ENCODE measurements around the gene MYLK3. TPM values are rescaled to one million over a fixed set of nuclear protein-coding genes. Genes with fewer than 3 reads are reported as not detected.

MYLK3 gene
- total RNA-seq, 1 experiment from 2014 or later: not detected

DNA sequence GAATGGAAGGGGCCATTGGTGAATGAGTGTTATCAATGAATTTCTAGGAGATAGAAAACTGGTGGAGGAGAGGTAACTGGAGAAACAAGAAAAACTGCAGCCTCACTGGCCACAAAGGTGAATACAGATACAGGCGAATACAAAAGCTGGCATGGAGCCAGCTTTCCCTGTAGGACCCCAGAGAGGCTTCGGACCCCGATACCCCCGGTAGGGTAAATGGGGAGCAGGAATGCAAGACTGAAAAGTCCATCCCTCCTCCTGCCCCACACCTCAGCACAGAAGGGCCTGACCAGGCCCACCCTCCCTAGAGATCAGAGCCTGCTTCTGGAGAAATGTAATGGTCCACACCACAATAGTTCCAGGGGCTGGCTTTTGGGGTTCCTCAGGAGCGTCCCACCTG lies 4.9 kb upstream of the MYLK3 start:
- ChIA-PET CTCF (interaction anchor here (0.6 kb wide), 1 partner anchor 48 kb away, joined by 4 read pairs; no protein-coding TSS in a partner anchor), POLR2A (no interaction called here)

DNA sequence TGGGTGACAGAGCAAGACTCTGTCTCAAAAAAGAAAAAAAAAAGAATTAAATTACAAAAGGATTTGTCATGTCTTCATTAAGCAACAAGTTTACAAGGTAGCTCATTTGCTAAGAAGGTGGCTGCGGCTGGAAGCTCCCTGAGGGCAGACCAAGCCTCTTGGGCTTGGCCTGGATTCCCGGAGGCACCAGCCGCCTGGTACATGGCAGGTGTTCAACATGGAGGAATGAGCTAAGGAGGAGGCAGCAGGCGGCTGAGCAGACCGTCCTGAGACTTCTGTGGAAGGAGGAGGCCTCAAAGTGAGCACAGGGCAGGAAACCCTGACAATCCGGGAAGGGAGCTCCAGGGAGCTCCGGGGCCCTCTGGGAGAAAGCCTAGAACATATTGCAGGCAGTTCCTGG lies 3.2 kb upstream of the MYLK3 start:
- intact Hi-C loops (cut with micrococcal nuclease): no loop called here
- POLR2A ChIA-PET: interaction anchor here (0.5 to 0.7 kb wide), 2 partner anchors 51 to 176 kb away, joined by 3 read pairs; no protein-coding TSS in a partner anchor
- no peak overlapping the region for H3K27ac Mint-ChIP-seq (ENCODE audit: low read depth, unreplicated experiment)

More for the DNA sequence above, 4.9 kb upstream of the MYLK3 start:
- H3K27ac Mint-ChIP-seq (ENCODE audit: low read depth, unreplicated experiment): no peak overlapping the region
- no peak for DNase-seq (ENCODE audit: unreplicated experiment)
- BruUV-seq (replicated peaks): no TSS peak
- peaks cover 4% of the 10 kb centered on the region for H3K27me3 Mint-ChIP-seq (ENCODE audit: insufficient read depth, unreplicated experiment)
- H3K4me1 Mint-ChIP-seq (ENCODE audit: insufficient read depth, unreplicated experiment): no peaks in the 10 kb centered on the region
- intact Hi-C loops (cut with micrococcal nuclease): no loop called here
- no peaks in the 10 kb centered on the region for H3K9me3 Mint-ChIP-seq (ENCODE audit: unreplicated experiment)
- no peaks in the 10 kb centered on the region for H3K36me3 Mint-ChIP-seq (ENCODE audit: insufficient read depth, unreplicated experiment)
- no peak overlapping the region for H3K4me3 Mint-ChIP-seq (ENCODE audit: unreplicated experiment)
- no peak for TF ChIP-seq CTCF (IDR thresholded peaks at IDR 0.05; ENCODE audit: unreplicated experiment)

DNA sequence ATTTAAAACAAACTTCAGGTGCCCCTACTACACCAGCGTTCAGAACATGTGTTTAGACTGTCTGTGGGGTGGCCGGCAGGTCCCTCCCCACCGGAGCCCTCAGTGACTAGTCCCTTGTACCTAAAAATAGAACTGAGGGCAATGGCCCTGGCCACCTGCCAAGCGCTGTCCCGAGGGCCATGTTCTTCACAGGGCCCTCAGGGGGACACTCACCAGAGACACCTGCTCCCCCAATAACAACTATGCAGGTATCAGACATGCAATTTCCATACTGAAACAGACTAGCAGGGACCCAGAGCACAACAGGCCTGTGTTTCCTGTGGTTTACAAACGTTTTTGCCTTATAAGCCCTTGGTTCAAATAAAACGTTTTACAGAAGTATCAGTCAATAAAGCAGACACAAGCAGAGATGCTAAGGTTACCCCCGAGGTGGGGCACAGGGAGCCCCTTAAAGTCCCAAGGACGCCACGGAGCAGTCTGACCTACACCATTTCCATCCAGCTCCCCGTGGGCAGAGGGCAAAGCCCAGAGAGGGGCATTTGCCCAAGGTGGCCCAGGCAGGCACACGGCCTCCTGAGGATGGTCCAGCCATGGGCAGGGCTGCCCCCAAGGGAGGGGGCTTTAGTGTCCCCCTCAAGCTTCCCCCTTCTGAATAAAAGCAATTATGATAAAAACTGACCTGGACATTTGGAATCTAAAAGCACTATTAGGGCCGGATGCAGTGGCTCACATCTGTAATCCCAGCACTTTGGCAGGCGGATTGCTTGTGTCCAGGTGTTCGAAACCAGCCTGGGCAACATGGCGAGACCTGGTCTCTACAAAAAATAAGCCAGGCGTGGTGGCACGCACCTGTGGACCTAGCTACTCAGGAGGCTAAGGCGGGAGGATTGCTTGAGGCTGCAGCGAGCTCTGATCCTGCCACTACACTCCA lies 896 bp upstream of the MYLK3 start:
- no peak for DNase-seq (ENCODE audit: unreplicated experiment)
- POLR2A ChIA-PET: no interaction called here
- Mint-ChIP-seq H3K9me3 (ENCODE audit: unreplicated experiment) (no peaks in the 10 kb centered on the region), H3K27me3 (ENCODE audit: insufficient read depth, unreplicated experiment) (no peaks in the 10 kb centered on the region), H3K4me1 (ENCODE audit: insufficient read depth, unreplicated experiment) (no peaks in the 10 kb centered on the region), H3K4me3 (ENCODE audit: unreplicated experiment) (no peak overlapping the region), H3K27ac (ENCODE audit: low read depth, unreplicated experiment) (no peak overlapping the region), H3K36me3 (ENCODE audit: insufficient read depth, unreplicated experiment) (no peaks in the 10 kb centered on the region)
- CTCF ChIA-PET: no interaction called here
- intact Hi-C loops (cut with micrococcal nuclease): no loop called here
- BruUV-seq (replicated peaks): no TSS peak
- no peak for TF ChIP-seq CTCF (IDR thresholded peaks at IDR 0.05; ENCODE audit: unreplicated experiment)

More for the DNA sequence above, 3.2 kb upstream of the MYLK3 start:
- no TSS peak for BruUV-seq (replicated peaks)
- H3K9me3 Mint-ChIP-seq (ENCODE audit: unreplicated experiment): no peaks in the 10 kb centered on the region
- CTCF ChIA-PET: interaction anchor here (0.9 to 1.2 kb wide), 2 partner anchors 9 to 14 kb away, joined by 3 read pairs; no protein-coding TSS in a partner anchor
- no peaks in the 10 kb centered on the region for H3K36me3 Mint-ChIP-seq (ENCODE audit: insufficient read depth, unreplicated experiment)
- H3K4me3 Mint-ChIP-seq (ENCODE audit: unreplicated experiment): no peak overlapping the region
- DNase-seq (ENCODE audit: unreplicated experiment): no peak
- no peaks in the 10 kb centered on the region for H3K4me1 Mint-ChIP-seq (ENCODE audit: insufficient read depth, unreplicated experiment)
- no peak for TF ChIP-seq CTCF (IDR thresholded peaks at IDR 0.05; ENCODE audit: unreplicated experiment)
- no peaks in the 10 kb centered on the region for H3K27me3 Mint-ChIP-seq (ENCODE audit: insufficient read depth, unreplicated experiment)

DNA sequence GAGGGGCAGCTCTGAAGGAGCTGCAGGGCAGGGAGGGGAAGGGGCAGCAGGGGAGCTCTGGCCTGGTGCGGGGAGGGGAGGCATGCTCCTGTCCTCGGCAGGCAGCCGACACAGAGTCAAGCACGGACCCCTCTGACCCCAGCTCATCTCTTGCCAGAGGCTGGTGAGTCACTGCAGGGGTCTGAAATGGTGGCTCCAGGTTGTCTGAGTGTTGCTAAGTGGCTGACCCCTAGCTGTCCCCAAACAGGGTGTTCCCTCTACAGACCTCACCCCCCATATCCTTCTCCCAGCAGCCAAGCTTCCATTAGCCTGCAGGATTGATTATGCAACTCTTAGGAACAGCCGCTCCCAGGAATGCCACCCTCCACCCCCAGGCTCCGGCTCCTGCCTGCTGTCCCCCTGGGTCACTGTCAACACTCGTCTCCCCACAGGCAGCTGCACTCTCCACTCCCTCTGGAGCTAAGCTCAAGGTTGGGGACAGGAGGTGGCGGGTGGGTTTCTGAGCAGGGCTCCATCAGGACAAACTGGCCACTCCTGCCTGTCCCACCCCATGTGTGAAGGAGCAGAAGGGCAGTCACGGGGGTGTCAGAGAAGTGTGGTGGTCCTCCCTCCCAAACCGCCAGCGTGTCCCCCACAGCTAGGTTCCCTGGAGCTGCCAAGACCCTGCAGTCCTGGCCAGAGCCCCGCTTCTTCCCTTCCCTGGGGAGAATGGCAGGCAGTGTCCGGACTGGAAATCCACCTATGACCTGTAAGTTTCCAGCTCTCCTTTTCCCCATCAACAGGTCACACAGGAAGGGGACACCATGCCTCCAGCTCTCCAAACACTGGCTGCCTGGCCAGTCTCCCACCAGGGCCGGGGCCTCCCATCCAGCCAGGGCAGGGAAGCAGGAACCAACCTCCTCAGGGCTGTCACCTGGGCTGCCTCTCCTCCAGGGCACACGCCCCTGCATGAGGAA lies 1.0 kb downstream of the MYLK3 start:
- H3K27me3 Mint-ChIP-seq (ENCODE audit: insufficient read depth, unreplicated experiment): no peaks in the 10 kb centered on the region
- H3K27ac Mint-ChIP-seq (ENCODE audit: low read depth, unreplicated experiment): no peak overlapping the region
- no peaks in the 10 kb centered on the region for H3K9me3 Mint-ChIP-seq (ENCODE audit: unreplicated experiment)
- no peaks in the 10 kb centered on the region for H3K36me3 Mint-ChIP-seq (ENCODE audit: insufficient read depth, unreplicated experiment)
- no TSS peak for BruUV-seq (replicated peaks)
- intact Hi-C loops (cut with micrococcal nuclease): no loop called here
- no peak for DNase-seq (ENCODE audit: unreplicated experiment)
- POLR2A ChIA-PET: no interaction called here
- CTCF ChIA-PET: interaction anchor here (0.6 kb wide), 1 partner anchor 53 kb away, joined by 4 read pairs; no protein-coding TSS in a partner anchor
- TF ChIP-seq CTCF (IDR thresholded peaks at IDR 0.05; ENCODE audit: unreplicated experiment): no peak
- H3K4me3 Mint-ChIP-seq (ENCODE audit: unreplicated experiment): no peak overlapping the region
- no peaks in the 10 kb centered on the region for H3K4me1 Mint-ChIP-seq (ENCODE audit: insufficient read depth, unreplicated experiment)
